ENCODE measurements around the gene CASP9.
"Not testable (repeated sequence)": the region's sequence is repeated elsewhere in the genome, so short reads cannot be mapped to it uniquely, and the experiment has no call there.

The CASP9 gene

DNA sequence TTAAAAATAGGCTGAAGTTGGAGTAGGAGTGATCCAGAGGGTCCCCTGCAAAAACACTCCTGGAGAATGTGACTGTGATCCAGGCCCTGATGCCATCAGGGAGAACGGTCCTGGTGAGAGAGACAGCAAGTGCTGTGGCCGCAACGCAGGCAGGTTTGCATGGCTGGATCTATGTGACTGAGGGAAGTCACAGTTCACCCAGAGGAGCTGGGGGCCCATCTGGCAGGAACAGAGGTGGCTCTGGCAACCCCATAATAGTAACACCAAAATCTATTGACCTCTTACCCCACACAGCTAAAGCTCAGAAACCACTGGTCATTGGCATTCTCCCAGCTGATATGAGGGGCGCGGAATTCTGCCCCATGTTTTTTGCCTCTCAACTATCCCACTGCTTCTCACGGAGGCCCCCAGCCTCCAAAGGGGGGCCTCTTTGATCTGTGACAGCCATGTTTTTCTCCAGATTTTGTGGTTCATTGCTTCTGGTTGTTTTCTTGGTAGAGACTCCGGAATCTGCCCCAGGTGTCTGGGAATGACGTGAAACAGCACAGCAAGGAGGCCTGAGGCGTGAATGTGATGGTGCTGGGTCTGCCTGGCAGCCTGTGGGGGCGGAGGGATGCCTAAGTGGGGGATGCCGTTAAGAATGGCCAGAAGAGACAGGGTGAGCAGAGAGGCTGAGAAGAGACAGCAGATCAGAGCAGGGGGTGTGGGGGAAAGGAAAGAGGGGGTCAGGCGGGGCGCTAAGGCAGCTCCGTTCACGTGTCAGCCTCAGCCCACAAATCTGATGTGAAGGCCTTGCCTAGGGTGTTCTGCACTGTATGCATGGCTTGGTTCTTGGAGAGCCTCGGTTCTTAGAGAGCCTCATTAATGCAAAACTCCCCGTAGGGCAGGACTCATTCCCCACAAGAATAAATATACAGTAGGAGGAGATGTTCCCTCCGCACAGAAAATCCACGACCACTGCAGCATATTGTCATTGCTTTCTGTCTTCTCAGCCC, 23.5 kb downstream of the CASP9 start:
- no peak for DNase-seq (ENCODE audit: low spot score)

- no peak for DNase-seq (ENCODE audit: low spot score)
Measured at GRCh38 chr1:15493869-15494390, 30.1 kb downstream of the CASP9 start.

DNA sequence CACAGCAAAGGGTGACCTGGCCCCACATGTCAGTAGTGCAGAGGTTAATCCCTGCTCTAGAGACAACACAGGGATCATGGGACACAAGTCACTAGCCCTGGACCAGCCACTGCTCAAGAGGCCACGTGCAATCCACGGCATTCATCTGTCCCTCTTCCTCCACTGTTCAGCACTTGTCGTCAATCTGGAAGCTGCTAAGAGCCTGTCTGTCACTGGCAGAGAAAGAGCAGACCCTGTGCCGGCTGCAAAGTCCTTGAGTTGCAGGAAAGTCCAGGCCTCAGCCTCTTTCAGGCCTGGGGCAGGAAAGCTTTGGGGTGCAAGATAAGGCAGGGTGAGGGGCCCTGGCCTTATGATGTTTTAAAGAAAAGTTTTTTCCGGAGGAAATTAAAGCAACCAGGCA, 31.4 kb downstream of the CASP9 start:
- DNase-seq (ENCODE audit: low spot score): no peak

- DNase-seq (ENCODE audit: low spot score): not testable (repeated sequence)
Measured at GRCh38 chr1:15491010-15491409, 33.0 kb downstream of the CASP9 start.

GRCh38 chr1:15489052-15489736, 34.8 kb downstream of the CASP9 start:
- no peak for DNase-seq (ENCODE audit: low spot score)

DNA sequence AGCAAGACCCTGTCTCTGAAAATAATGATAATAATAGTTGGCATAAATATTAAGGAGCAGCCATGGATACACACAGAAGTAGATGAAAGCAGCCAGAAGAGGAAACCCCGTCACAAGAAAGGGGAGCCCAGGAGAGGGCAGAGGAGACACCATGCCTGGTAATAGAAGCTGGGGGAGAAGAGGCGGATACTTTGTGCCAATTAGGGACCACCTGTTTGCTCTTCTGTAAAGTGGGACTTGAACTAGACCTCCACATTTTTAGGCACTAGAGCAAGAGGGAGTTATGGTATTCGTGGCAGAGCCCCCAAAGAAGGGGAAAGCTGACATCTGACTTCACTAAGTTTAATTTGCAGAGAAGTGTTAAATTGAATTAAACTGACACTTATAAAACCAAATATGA, 35.6 kb downstream of the CASP9 start:
- no peak for DNase-seq (ENCODE audit: low spot score)

DNA sequence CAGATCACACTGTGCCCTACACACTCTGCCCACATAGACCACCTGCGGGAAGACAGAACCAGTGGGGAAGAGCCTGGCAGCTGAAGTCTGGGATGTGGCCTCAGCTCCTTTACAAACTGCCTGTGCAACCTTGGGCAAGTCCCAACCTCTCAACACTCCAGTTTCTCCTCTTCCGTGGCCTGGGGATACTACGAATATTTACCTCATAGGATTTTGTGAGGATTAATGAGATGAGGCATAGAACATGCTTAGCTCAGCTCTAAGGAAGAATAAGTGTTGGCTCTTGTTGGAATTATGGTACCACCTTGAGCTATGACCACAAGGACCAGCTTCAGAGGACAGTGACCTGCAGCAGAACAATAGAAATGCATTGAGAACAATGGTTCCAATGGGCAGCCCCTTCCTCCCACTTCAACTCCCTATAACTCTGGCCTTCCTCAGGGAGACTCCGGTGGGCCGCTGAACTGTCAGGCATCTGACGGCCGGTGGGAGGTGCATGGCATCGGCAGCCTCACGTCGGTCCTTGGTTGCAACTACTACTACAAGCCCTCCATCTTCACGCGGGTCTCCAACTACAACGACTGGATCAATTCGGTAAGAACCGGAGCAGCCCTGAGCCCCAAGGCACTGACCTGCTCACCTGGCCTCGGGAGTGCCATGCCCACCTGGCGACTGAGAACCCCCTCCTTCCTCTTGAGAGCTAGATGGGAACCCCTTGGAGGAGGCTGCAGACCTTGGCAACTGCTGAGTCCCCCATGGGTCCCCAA, 37.0 kb downstream of the CASP9 start:
- not testable (repeated sequence) for DNase-seq (ENCODE audit: low spot score)

DNA sequence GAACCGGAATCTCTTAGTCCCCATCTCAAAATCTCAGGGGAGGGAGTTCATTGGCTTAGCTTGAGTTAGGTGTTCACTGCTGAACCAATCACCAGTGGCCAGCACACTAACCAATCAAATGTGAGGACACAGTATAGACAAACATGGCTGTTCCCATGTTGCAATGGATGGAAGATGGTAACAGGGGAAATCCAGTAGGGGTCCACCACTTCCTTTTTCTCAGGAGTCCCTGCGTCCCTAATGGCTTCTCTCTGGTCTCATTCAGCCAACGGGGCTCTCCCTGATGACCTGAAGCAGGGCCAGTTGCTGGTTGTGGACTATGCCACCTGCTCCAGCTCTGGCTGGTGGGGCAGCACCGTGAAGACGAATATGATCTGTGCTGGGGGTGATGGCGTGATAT, 38.4 kb downstream of the CASP9 start:
- DNase-seq (ENCODE audit: low spot score): no peak

DNA sequence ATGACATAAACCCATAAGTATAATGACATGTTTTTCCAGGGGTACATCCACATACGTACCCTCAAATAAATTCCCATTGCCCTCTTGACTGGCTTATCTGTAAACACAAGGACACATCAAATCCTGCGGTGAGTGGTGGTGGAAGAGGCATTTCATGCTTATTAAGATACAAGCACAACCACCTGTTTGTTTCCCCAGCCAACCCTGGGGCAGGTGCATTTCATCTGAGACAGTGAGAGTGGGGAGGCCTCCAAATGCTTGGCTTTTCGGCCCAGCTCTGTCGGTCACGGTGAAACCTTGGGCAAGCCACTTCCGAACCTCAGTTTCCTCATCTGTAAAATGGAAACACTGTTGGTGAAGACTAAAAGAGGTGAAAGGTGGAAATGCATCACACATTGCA, 39.6 kb downstream of the CASP9 start:
- not testable (repeated sequence) for DNase-seq (ENCODE audit: low spot score)

GRCh38 chr1:15483971-15484370, 40.0 kb downstream of the CASP9 start:
- no peak for DNase-seq (ENCODE audit: low spot score)

DNA sequence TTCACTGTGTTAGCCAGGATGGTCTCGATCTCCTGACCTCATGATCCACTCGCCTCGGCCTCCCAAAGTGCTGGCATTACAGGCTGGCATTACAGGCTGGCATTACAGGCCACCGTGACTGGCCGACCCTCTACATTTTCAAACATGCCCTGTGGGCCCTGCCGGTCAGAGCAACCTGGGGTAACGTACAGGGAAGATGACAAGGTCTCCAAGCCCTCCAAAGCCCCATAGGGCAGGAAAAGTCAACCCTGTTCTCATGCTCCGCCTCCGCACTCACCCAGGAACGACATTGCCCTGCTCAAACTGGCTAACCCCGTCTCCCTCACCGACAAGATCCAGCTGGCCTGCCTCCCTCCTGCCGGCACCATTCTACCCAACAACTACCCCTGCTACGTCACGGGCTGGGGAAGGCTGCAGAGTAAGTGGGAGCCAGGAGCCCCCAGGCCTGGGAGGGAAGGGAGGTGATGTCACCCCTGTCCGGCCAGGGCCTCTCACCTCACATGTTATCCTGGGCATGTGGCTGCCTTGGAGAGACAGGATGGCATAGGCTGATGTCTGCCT, 41.0 kb downstream of the CASP9 start:
- not testable (repeated sequence) for DNase-seq (ENCODE audit: low spot score)

- DNase-seq (ENCODE audit: low spot score): not testable (repeated sequence)
Measured at GRCh38 chr1:15482455-15482854, 41.6 kb downstream of the CASP9 start.

GRCh38 chr1:15479654-15480347, 44.2 kb downstream of the CASP9 start:
- DNase-seq (ENCODE audit: low spot score): no peak

- DNase-seq (ENCODE audit: low spot score): no peak
Measured at GRCh38 chr1:15477646-15478212, 46.3 kb downstream of the CASP9 start.

- no peak for DNase-seq (ENCODE audit: low spot score)
Measured at GRCh38 chr1:15476927-15477326, 47.1 kb downstream of the CASP9 start.

DNA sequence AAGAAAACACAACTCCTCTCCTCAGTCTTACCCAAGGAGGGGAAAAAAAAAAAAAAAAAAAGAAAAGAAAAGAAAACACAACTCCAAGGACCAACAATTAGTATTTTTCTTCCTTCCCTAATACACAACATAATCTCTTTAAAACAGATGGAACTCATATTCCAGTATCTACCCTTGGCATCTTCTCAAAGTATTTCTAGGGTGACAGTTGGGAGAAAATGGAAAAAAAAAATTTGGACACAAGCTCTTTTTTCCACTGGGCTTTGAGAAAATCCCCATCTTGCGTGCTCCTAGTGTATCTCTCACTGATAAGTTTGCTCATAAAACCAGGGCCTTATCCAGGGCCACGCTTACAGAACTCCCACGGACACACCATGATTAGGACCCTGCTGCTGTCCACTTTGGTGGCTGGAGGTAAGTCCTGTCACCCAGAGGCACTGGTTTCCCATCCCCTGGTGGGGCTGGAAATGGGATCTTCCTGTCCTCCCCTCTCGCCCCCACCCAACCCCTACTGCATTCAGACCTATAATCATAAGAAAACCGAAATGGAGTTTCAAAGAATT, 48.2 kb downstream of the CASP9 start, which contains the start of gene CELA2B:
TSS of gene CELA2B (plus strand) at position 353 of the 563 bp plus-strand sequence. CDS start at position 375, 22 bp downstream.
- DNase-seq (ENCODE audit: low spot score): no peak

GRCh38 chr1:15472587-15472986, 51.4 kb downstream of the CASP9 start:
- no peak for DNase-seq (ENCODE audit: low spot score)

DNA sequence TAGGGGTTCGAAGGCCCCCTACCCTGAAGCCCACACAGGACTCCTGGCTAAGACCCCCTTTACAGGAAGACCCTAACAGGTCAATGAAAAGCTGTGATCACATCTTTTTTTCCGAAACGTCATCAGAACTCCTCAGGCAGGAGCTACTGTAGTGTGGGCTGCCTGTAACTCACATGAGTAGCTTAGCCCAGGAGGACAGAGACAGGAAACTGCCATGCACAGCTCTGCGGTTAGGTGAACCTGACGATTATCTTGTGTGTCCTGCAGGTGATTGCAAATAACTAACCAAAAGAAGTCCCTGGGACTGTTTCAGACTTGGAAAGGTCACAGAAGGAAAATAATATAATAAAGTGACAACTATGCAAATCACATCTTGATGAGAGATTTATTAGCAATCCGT, 52.3 kb downstream of the CASP9 start:
- not testable (repeated sequence) for DNase-seq (ENCODE audit: low spot score)

DNA sequence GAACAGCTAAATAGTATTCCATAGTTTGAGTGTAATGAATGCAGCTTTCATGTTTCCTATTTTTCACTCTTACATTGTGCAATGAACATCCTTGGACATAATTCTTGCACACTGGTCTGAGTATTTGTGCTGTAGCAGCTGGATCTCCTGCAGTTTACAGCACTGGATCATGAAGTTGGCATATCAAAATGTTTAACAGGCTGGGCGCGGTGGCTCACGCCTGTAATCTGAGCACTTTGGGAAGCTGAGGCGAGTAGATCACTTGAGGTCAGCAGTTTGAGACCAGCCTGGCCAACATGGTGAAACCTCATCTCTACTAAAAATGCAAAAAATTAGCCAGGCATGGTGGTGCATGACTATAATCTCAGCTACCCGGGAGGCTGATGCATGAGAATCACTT, 52.9 kb downstream of the CASP9 start:
- not testable (repeated sequence) for DNase-seq (ENCODE audit: low spot score)

DNA sequence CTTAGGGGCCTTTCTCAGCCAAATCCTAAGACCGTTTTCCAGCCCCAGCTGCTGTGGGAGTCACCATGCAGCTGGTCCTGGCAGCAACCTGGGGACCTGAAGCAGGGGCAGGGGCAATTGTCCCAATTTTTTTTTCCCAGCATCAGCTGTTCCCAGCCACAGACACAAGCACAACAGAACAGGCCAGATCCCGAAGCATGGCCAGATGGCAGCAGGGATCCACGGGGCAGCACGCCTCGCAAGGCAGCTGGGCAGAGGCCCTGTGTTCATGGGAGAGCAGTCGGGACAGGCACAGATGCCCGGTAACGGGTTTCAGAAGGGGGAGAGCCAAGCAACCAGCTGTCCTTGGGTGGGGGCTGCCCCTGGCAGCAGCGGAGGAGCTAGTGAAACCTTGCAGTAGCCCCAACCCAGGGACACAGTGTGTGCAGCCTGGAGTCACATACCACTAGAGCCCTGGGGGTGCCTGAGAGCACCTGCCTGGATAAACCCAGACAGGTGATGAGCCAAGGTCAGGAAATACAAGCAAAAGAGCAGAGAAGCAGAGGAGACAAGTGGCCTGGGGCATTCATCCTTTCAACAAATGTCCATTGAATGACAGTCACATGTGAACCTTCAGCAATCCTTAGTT, 54.1 kb downstream of the CASP9 start:
- not testable (repeated sequence) for DNase-seq (ENCODE audit: low spot score)
